Thyroid gland (tissue), 4 donors: ENCODE results near the gene SUSD4. TPM values are rescaled to one million over a fixed set of nuclear protein-coding genes. Genes with fewer than 3 reads are reported as not detected.

ENCODE experiments used
- DNase-seq, 2 donors: peaks; one replicate each; pipeline ENCODE4 v3.0.0-alpha.2; 2019
- H3K27ac ChIP-seq, 3 donors: fragments of 200-600 bp; sonication (generic); 1 replicate in 2 of 3; 2 replicates in 1 of 3; pipeline ENCODE4 v1.5.1; 2016 to 2019; ENCODE audit warnings: mild to moderate bottlenecking in 1 of 3, moderate library complexity in 1 of 3
- H3K27me3 ChIP-seq: fragments of 200-600 bp; sonication (generic); one replicate; pipeline ENCODE4 v1.5.1; 2019
- H3K36me3 ChIP-seq, 2 donors: fragments of 200-600 bp; sonication (generic); one replicate each; pipeline ENCODE4 v1.5.1; 2016 to 2019
- H3K4me1 ChIP-seq, 2 donors: fragments of 200-600 bp; sonication (generic); one replicate each; pipeline ENCODE4 v1.5.1; 2017 to 2019
- H3K4me3 ChIP-seq, 3 donors: fragments of 200-600 bp; sonication (generic); replicated peaks in 1 of 3; 1 replicate in 2 of 3; 2 replicates in 1 of 3; pipeline ENCODE4 v1.5.1; 2016; ENCODE audit warnings: mild to moderate bottlenecking in 1 of 3
- H3K9me3 ChIP-seq: fragments of 200-600 bp; sonication (generic); one replicate; pipeline ENCODE4 v1.5.1; 2017
- CTCF ChIP-seq, 6 experiments: fragments of 200-600 bp in 3 of 6; fragments of 450-650 bp in 3 of 6; sonication (generic) in 3 of 6; IDR thresholded peaks; one replicate each; pipeline ENCODE4 v1.5.1; 2016 to 2019; ENCODE audit warnings: antibody characterized with exemption in 6 of 6, mild to moderate bottlenecking in 2 of 6, inconsistent platforms in 1 of 6, moderate library complexity in 1 of 6
- POLR2A ChIP-seq, 2 donors: fragments of 450-650 bp; IDR thresholded peaks; one replicate each; pipeline ENCODE4 v1.6.1; 2017; ENCODE audit warnings: antibody characterized with exemption in 2 of 2, mild to moderate bottlenecking in 2 of 2, moderate library complexity in 1 of 2
- WGBS, 2 donors: methylation state at CpG; one replicate each; pipeline ENCODE4 v1.1.5; 2017; 5-methylcytosine and 5-hydroxymethylcytosine counted together
- intact Hi-C: fragments of 100-400 bp; cut with DNase I; formaldehyde crosslinking; loops from one replicate; pipeline ENCODE4 v1.15.1; 2023
- total RNA-seq, 4 donors: library from RNA; depleted of rRNA; stranded (reverse); fragments of >200 nt; gene quantifications; one replicate each; pipeline ENCODE4 v1.2.3, GENCODE V29; 2016

Gene SUSD4
- total RNA-seq, 4 donors from 2014 or later = 0.54 to 2.8 (median 0.92) TPM

- Histone ChIP-seq H3K4me3 (no peak overlapping the region), H3K36me3 (no peaks in the 10 kb centered on the region), H3K27ac (no peak overlapping the region), H3K4me1 (no peaks in the 10 kb centered on the region), H3K9me3 (no peaks in the 10 kb centered on the region), H3K27me3 (no peaks in the 10 kb centered on the region)
- 89 to 91% methylated on average over 3 of the region's 3 CpGs for WGBS, 2 donors
- TF ChIP-seq POLR2A (IDR thresholded peaks at IDR 0.05) (no peak), CTCF (IDR thresholded peaks at IDR 0.05) (no peak)
- intact Hi-C loops = no loop called here
- no peak for DNase-seq
Observed at GRCh38 chr1:223316082-223316481, 47.9 kb downstream of the SUSD4 start.

GRCh38 chr1:223315665-223316064 lies 48.3 kb downstream of the SUSD4 start:
- Histone ChIP-seq H3K4me3 (no peak overlapping the region), H3K27ac (no peak overlapping the region), H3K27me3 (no peaks in the 10 kb centered on the region), H3K4me1 (no peaks in the 10 kb centered on the region), H3K36me3 (no peaks in the 10 kb centered on the region), H3K9me3 (no peaks in the 10 kb centered on the region)
- TF ChIP-seq POLR2A (IDR thresholded peaks at IDR 0.05) (no peak), CTCF (IDR thresholded peaks at IDR 0.05) (no peak)
- DNase-seq = no peak
- 63 to 84% methylated on average over 2 of the region's 2 CpGs for WGBS, 2 donors
- intact Hi-C loops = no loop called here

- Histone ChIP-seq H3K36me3 (no peaks in the 10 kb centered on the region), H3K9me3 (no peaks in the 10 kb centered on the region), H3K27me3 (no peaks in the 10 kb centered on the region), H3K4me3 (no peak overlapping the region), H3K4me1 (no peaks in the 10 kb centered on the region), H3K27ac (no peak overlapping the region)
- intact Hi-C loops = no loop called here
- TF ChIP-seq POLR2A (IDR thresholded peaks at IDR 0.05) (no peak), CTCF (IDR thresholded peaks at IDR 0.05) (no peak)
- no peak for DNase-seq
Observed at GRCh38 chr1:223313415-223313754, 50.6 kb downstream of the SUSD4 start.

- DNase-seq = no peak
- no peak overlapping the region for H3K4me3 ChIP-seq
- H3K27me3 ChIP-seq = no peaks in the 10 kb centered on the region
- intact Hi-C loops = no loop called here
- TF ChIP-seq POLR2A (IDR thresholded peaks at IDR 0.05) (no peak), CTCF (IDR thresholded peaks at IDR 0.05) (no peak)
- H3K4me1 ChIP-seq = no peaks in the 10 kb centered on the region
- H3K36me3 ChIP-seq = no peaks in the 10 kb centered on the region
- H3K27ac ChIP-seq = no peak overlapping the region
- H3K9me3 ChIP-seq = no peaks in the 10 kb centered on the region
- WGBS, 2 donors = 56 to 65% methylated on average over 5 of the region's 5 CpGs
Observed at GRCh38 chr1:223312705-223313414, 51.1 kb downstream of the SUSD4 start.

- Histone ChIP-seq H3K4me3 (no peak overlapping the region), H3K36me3 (no peaks in the 10 kb centered on the region), H3K9me3 (no peaks in the 10 kb centered on the region), H3K27me3 (no peaks in the 10 kb centered on the region), H3K4me1 (no peaks in the 10 kb centered on the region), H3K27ac (no peak overlapping the region)
- no peak for DNase-seq
- intact Hi-C loops = no loop called here
- no peak for TF ChIP-seq CTCF (IDR thresholded peaks at IDR 0.05)
- TF ChIP-seq POLR2A (IDR thresholded peaks at IDR 0.05) = no peak
- 91 to 95% methylated on average over 2 of the region's 2 CpGs for WGBS, 2 donors
Observed at GRCh38 chr1:223312273-223312672, 51.7 kb downstream of the SUSD4 start.
